Transverse colon (tissue), 4 donors: ENCODE data around the gene RPL28. TPM values are rescaled to one million over a fixed set of nuclear protein-coding genes. Genes with fewer than 3 reads are reported as not detected.

Source experiments
- DNase-seq: peaks from one replicate; pipeline ENCODE4 v3.0.0-alpha.2; 2019
- H3K27ac ChIP-seq, 4 donors: fragments of 200-600 bp; sonication (generic); 2 replicates each; pipeline ENCODE4 v1.5.1; 2016 to 2018; ENCODE audit warnings: inconsistent platforms in 4 of 4
- H3K27me3 ChIP-seq: fragments of 200-600 bp; sonication (generic); 2 replicates; pipeline ENCODE4 v1.5.1; 2017; ENCODE audit warnings: inconsistent platforms
- H3K36me3 ChIP-seq, 4 donors: fragments of 200-600 bp; sonication (generic); 2 replicates each; pipeline ENCODE4 v1.5.1; 2017 to 2019; ENCODE audit warnings: inconsistent platforms in 4 of 4
- H3K4me1 ChIP-seq, 4 donors: fragments of 200-600 bp; sonication (generic); 2 replicates each; pipeline ENCODE4 v1.5.1; 2017 to 2020; ENCODE audit warnings: inconsistent platforms in 4 of 4
- H3K4me3 ChIP-seq, 4 donors: fragments of 200-600 bp; sonication (generic); 1 replicate in 1 of 4; 2 replicates in 3 of 4; pipeline versions ENCODE4 v1.5.1 to v1.6.1; 2017 to 2019; ENCODE audit warnings: inconsistent platforms in 4 of 4
- H3K9me3 ChIP-seq, 2 donors: fragments of 200-600 bp; sonication (generic); 2 replicates each; pipeline ENCODE4 v1.5.1; 2017 to 2019; ENCODE audit warnings: inconsistent platforms in 2 of 2
- EP300 ChIP-seq: sonication (generic); formaldehyde crosslinking; IDR thresholded peaks from one replicate; pipeline ENCODE4 v1.6.1; 2017; ENCODE audit warnings: antibody characterized with exemption, low read depth
- POLR2A ChIP-seq: fragments of 450-650 bp; IDR thresholded peaks from one replicate; pipeline ENCODE4 v1.6.1; 2016; ENCODE audit warnings: antibody characterized with exemption, mild to moderate bottlenecking, moderate library complexity
- POLR2AphosphoS5 ChIP-seq, 3 donors: sonication (generic); formaldehyde crosslinking; IDR thresholded peaks; one replicate each; pipeline ENCODE4 v1.6.1; 2016; ENCODE audit warnings: antibody characterized with exemption in 3 of 3
- WGBS, 2 donors: methylation state at CpG; one replicate each; pipeline ENCODE4 v1.1.5; 2018; ENCODE audit warnings: low coverage in 1 of 2; 5-methylcytosine and 5-hydroxymethylcytosine counted together
- in situ Hi-C, 4 donors: fragments of 200-750 bp; cut with MboI; loops; one replicate each; pipeline versions ENCODE4 v1.15.0 to v1.15.1; 2017; ENCODE audit warnings: low sequenced_read_pairs in 3 of 4, low pct_ligation_motif_present in 1 of 4, low pct_unique_long_range_greater_than_20kb in 1 of 4
- intact Hi-C: fragments of 100-400 bp; cut with DNase I; formaldehyde crosslinking; loops from one replicate; pipeline ENCODE4 v1.15.1; 2023; ENCODE audit warnings: low total_unique reads
- total RNA-seq, 4 donors: library from RNA; depleted of rRNA; stranded (reverse); fragments of >200 nt; gene quantifications; one replicate each; pipeline ENCODE4 v1.1.0, GENCODE V29; 2016
- TF ChIP-seq, protein P1 (sequence below), 5 experiments: fragments of 200-600 bp in 3 of 5; fragments of 450-650 bp in 2 of 5; sonication (generic) in 3 of 5; IDR thresholded peaks; 1 replicate in 2 of 5; 2 replicates in 3 of 5; pipeline ENCODE4 v1.5.1; 2016 to 2017; ENCODE audit warnings: antibody characterized with exemption in 5 of 5, inconsistent platforms in 3 of 5, mild to moderate bottlenecking in 2 of 5, moderate library complexity in 1 of 5

The RPL28 gene
- total RNA-seq, 4 donors from 2014 or later = 448 to 648 (median 605) TPM

DNA sequence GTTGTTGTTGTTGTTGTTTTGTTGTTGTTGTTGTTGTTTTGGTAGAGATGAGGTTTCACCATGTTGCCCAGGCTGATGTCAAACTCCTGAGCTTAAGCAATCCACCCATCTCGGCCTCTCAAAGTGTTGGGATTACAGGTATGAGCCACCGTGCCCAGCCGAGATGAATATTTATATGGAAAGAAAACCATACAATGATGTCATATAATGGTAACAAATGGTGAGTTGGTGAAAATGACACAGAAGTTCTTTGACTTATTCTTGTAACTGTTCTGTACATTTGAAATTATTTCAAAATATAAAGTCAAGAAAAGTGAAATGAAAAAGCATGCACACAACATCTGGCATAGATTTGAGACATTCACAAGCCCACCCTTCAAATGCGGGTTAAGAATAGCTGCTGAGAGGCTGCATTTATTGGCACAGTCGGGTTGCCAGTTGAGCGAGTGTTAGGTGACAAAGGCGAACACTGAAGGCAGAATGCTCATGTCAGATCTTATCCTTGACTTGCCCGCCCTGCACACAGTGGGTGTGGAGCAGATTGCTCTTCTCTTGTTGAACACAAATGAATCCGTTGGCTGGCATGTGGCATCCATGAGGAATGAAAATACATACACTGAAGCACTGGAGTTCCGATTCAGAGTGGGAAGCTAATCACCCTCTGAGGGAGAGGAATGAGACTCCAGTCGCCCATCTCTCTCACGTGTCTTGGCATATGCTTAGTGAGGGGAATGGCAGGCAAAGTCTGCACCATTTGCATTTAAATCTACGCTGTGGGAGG is 37.7 kb downstream of the RPL28 start:
- no peaks in the 10 kb centered on the region for H3K4me1 ChIP-seq
- H3K27me3 ChIP-seq = peaks cover 38% of the 10 kb centered on the region
- no peaks in the 10 kb centered on the region for H3K9me3 ChIP-seq
- intact Hi-C loops = no loop called here
- no peak for DNase-seq
- in situ Hi-C loops = loop anchor here in 3 of 4 donors (10.0 to 25.0 kb wide), 2 partner anchors 136 to 279 kb away; partner anchors contain the start of genes BRSK1 (in 2 of the 3), HSPBP1 (in 2 of the 3) and TNNT1 (in 2 of the 3)
- TF ChIP-seq POLR2A (no peak), POLR2AphosphoS5 (IDR thresholded peaks at IDR 0.05) (no peak), EP300 (no peak)
- TF ChIP-seq, protein P1, sequence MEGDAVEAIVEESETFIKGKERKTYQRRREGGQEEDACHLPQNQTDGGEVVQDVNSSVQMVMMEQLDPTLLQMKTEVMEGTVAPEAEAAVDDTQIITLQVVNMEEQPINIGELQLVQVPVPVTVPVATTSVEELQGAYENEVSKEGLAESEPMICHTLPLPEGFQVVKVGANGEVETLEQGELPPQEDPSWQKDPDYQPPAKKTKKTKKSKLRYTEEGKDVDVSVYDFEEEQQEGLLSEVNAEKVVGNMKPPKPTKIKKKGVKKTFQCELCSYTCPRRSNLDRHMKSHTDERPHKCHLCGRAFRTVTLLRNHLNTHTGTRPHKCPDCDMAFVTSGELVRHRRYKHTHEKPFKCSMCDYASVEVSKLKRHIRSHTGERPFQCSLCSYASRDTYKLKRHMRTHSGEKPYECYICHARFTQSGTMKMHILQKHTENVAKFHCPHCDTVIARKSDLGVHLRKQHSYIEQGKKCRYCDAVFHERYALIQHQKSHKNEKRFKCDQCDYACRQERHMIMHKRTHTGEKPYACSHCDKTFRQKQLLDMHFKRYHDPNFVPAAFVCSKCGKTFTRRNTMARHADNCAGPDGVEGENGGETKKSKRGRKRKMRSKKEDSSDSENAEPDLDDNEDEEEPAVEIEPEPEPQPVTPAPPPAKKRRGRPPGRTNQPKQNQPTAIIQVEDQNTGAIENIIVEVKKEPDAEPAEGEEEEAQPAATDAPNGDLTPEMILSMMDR (IDR thresholded peaks at IDR 0.05) = no peak
- WGBS, 2 donors = 66 to 69% methylated on average over 12 to 13 of the region's 13 CpGs
- no peaks in the 10 kb centered on the region for H3K36me3 ChIP-seq
- H3K4me3 ChIP-seq = no peak overlapping the region
- no peak overlapping the region for H3K27ac ChIP-seq

GRCh38 chr19:55424518-55424917 is 38.8 kb downstream of the RPL28 start:
- in situ Hi-C loops (loop anchor here in 3 of 4 donors (10.0 to 25.0 kb wide), 2 partner anchors 137 to 280 kb away; partner anchors contain the start of genes BRSK1 (in 2 of the 3), HSPBP1 (in 2 of the 3) and TNNT1 (in 2 of the 3)), intact Hi-C loops (no loop called here)
- 81 to 100% methylated on average over 1 to 3 of the region's 3 CpGs for WGBS, 2 donors
- TF ChIP-seq, protein P1 (IDR thresholded peaks at IDR 0.05) = no peak
- TF ChIP-seq POLR2A = no peak
- TF ChIP-seq EP300 = no peak
- TF ChIP-seq POLR2AphosphoS5 (IDR thresholded peaks at IDR 0.05) = no peak
- Histone ChIP-seq H3K27me3 (peaks cover 39% of the 10 kb centered on the region), H3K4me1 (no peaks in the 10 kb centered on the region), H3K9me3 (no peaks in the 10 kb centered on the region), H3K36me3 (no peaks in the 10 kb centered on the region), H3K27ac (no peak overlapping the region), H3K4me3 (no peak overlapping the region)
- no peak for DNase-seq

DNA sequence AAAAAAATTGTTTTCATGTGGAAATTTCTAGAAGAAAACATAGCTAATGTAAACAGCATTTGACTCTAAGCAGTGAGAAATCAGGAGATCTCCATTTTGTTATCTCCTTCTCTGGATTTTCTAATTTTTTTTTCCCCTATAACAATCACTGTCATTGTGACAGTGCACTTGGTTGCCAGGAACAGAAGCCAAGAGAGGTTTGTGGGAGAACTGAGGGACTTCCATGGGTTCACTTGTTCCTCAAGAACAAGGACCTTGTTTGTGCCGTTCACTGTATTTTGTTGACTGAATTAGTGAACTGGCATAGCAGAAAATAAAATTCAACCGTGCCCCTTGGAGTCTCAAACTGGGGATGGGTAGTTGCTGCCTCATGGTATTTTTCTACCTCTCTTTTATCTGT is 40.3 kb downstream of the RPL28 start:
- intact Hi-C loops = no loop called here

DNA sequence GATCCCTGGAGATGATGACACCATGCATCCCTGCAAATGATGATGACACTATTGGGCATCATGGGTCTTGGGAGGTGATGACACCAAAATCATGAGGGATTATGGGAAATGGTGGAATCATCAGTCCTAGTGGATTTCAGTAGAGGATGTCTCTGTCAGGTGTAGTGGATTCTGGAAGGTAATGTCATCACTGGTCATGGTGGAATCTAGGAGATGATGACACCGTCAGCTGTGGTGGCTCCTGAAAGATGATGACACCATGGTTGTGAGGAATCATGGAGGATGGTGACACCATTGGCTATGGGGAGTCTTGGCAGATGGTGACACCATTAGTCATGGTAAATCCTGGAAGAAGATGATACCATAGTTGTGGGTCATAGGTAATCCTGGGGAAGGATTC is 45.5 kb downstream of the RPL28 start:
- intact Hi-C loops = no loop called here
- Histone ChIP-seq H3K9me3 (no peaks in the 10 kb centered on the region), H3K4me3 (no peak overlapping the region), H3K27ac (no peak overlapping the region), H3K4me1 (no peaks in the 10 kb centered on the region), H3K36me3 (no peaks in the 10 kb centered on the region), H3K27me3 (peaks cover 61% of the 10 kb centered on the region)
- WGBS, 2 donors = 94% methylated on average over 1 of the region's 1 CpG; no CpG with 5 or more reads in 1 of the 2 donors
- TF ChIP-seq POLR2AphosphoS5 (IDR thresholded peaks at IDR 0.05) (no peak), EP300 (no peak), POLR2A (no peak)
- TF ChIP-seq, protein P1 (IDR thresholded peaks at IDR 0.05) = no peak
- in situ Hi-C loops = no loop called here
- no peak for DNase-seq

More for the DNA sequence above, 40.3 kb downstream of the RPL28 start:
- TF ChIP-seq EP300 (no peak), POLR2A (no peak), POLR2AphosphoS5 (IDR thresholded peaks at IDR 0.05) (no peak)
- TF ChIP-seq, protein P1 (IDR thresholded peaks at IDR 0.05) = no peak
- no peak for DNase-seq
- no peak overlapping the region for H3K27ac ChIP-seq
- no peaks in the 10 kb centered on the region for H3K4me1 ChIP-seq
- 29 to 64% methylated on average over 2 of the region's 2 CpGs for WGBS, 2 donors
- H3K4me3 ChIP-seq = no peak overlapping the region
- in situ Hi-C loops = loop anchor here in 2 of 4 donors (10.0 kb wide), 1 partner anchor 281 kb away; the partner anchor contains the start of gene TNNT1 (in 2 of the 2)
- peaks cover 46% of the 10 kb centered on the region for H3K27me3 ChIP-seq
- no peaks in the 10 kb centered on the region for H3K36me3 ChIP-seq
- no peaks in the 10 kb centered on the region for H3K9me3 ChIP-seq
